CD4-positive, alpha-beta T cell treated with Interferon gamma for 1 hour (primary cell): ENCODE results near the gene SPINK1.
"Not testable (repeated sequence)": the region's sequence is repeated elsewhere in the genome, so short reads cannot be mapped to it uniquely, and the experiment has no call there.

Source experiments
- DNase-seq: peaks from one replicate; pipeline ENCODE4 v3.0.0-alpha.2; 2020

The SPINK1 gene

GRCh38 chr5:147803161-147803560, 28.3 kb downstream of the SPINK1 start:
- DNase-seq: not testable (repeated sequence)

- DNase-seq: no peak
Observed at GRCh38 chr5:147801461-147801860, 30.0 kb downstream of the SPINK1 start.

- DNase-seq: no peak
Observed at GRCh38 chr5:147800491-147800890, 31.0 kb downstream of the SPINK1 start.

GRCh38 chr5:147796556-147797308, 34.7 kb downstream of the SPINK1 start:
- no peak for DNase-seq

GRCh38 chr5:147791181-147791580, 40.3 kb downstream of the SPINK1 start:
- no peak for DNase-seq

GRCh38 chr5:147789820-147790219, 41.7 kb downstream of the SPINK1 start:
- DNase-seq: no peak

GRCh38 chr5:147788023-147788422, 43.4 kb downstream of the SPINK1 start:
- no peak for DNase-seq

GRCh38 chr5:147786142-147786541, 45.3 kb downstream of the SPINK1 start:
- no peak for DNase-seq

- no peak for DNase-seq
Observed at GRCh38 chr5:147784146-147784987, 47.1 kb downstream of the SPINK1 start.

GRCh38 chr5:147782110-147783028, 49.1 kb downstream of the SPINK1 start, which contains the start of gene JAKMIP2:
TSS of gene JAKMIP2 (minus strand) at chr5:147782728. CDS start at chr5:147671806, 110,922 bp downstream.
- DNase-seq: peak; percentile 95

GRCh38 chr5:147780924-147781573, 50.4 kb downstream of the SPINK1 start:
- DNase-seq: no peak

GRCh38 chr5:147779694-147780093, 51.8 kb downstream of the SPINK1 start:
- no peak for DNase-seq

GRCh38 chr5:147776989-147777388, 54.5 kb downstream of the SPINK1 start:
- no peak for DNase-seq
